NCI-H2107 (cell line): ENCODE measurements around the gene LRPAP1.
A peak's percentile ranks its signal among the peaks of the same experiment; 100 is the strongest.
"Not testable (repeated sequence)": the region's sequence is repeated elsewhere in the genome, so short reads cannot be mapped to it uniquely, and the experiment has no call there.

ENCODE experiments used
- DNase-seq: peaks from one replicate; lab custom pipeline; 2025; lab: John Stamatoyannopoulos, UW

LRPAP1 gene

GRCh38 chr4:3531879-3532750 is at the start of gene LRPAP1:
LRPAP1 (minus strand) TSS chr4:3532422; CDS start chr4:3532412, 10 bp downstream.
- peak; percentile 45 for DNase-seq

GRCh38 chr4:3581334-3582090 is 49.3 kb upstream of the LRPAP1 start:
- not testable (repeated sequence) for DNase-seq

GRCh38 chr4:3580859-3581258 is 48.6 kb upstream of the LRPAP1 start:
- DNase-seq = not testable (repeated sequence)

- DNase-seq = not testable (repeated sequence)
These were observed 46.4 kb upstream of the LRPAP1 start for GRCh38 chr4:3578527-3579144.

GRCh38 chr4:3578052-3578451 is 45.8 kb upstream of the LRPAP1 start:
- not testable (repeated sequence) for DNase-seq

GRCh38 chr4:3577208-3577892 is 45.1 kb upstream of the LRPAP1 start:
- not testable (repeated sequence) for DNase-seq

GRCh38 chr4:3576533-3577207 is 44.4 kb upstream of the LRPAP1 start:
- not testable (repeated sequence) for DNase-seq

GRCh38 chr4:3575426-3576369 is 43.5 kb upstream of the LRPAP1 start:
- DNase-seq = not testable (repeated sequence)

- DNase-seq = not testable (repeated sequence)
These were observed 42.6 kb upstream of the LRPAP1 start for GRCh38 chr4:3574865-3575264.

- DNase-seq = not testable (repeated sequence)
These were observed 42.1 kb upstream of the LRPAP1 start for GRCh38 chr4:3574346-3574745.

- DNase-seq = no peak
These were observed 40.9 kb upstream of the LRPAP1 start for GRCh38 chr4:3573131-3573530.

GRCh38 chr4:3572363-3572762 is 40.1 kb upstream of the LRPAP1 start:
- DNase-seq = no peak

- no peak for DNase-seq
These were observed 39.7 kb upstream of the LRPAP1 start for GRCh38 chr4:3571921-3572320.

GRCh38 chr4:3570923-3571322 is 38.7 kb upstream of the LRPAP1 start:
- not testable (repeated sequence) for DNase-seq

- DNase-seq = not testable (repeated sequence)
These were observed 37.4 kb upstream of the LRPAP1 start for GRCh38 chr4:3569611-3570010.

GRCh38 chr4:3566701-3567100 is 34.5 kb upstream of the LRPAP1 start:
- DNase-seq = not testable (repeated sequence)

GRCh38 chr4:3566301-3566700 is 34.1 kb upstream of the LRPAP1 start:
- not testable (repeated sequence) for DNase-seq

- DNase-seq = not testable (repeated sequence)
These were observed 32.7 kb upstream of the LRPAP1 start for GRCh38 chr4:3564948-3565347.

GRCh38 chr4:3563403-3563802 is 31.2 kb upstream of the LRPAP1 start:
- DNase-seq = no peak

GRCh38 chr4:3562127-3562526 is 29.9 kb upstream of the LRPAP1 start:
- DNase-seq = not testable (repeated sequence)
